GM19452 (cell line): Measurements from ENCODE around the gene RTP5.

Experiments
- ATAC-seq: cut with Tn5 transposase; IDR thresholded peaks from one replicate; pipeline ENCODE4 v1.9.1; 2021; ENCODE audit not compliant: unreplicated experiment

Gene RTP5

GRCh38 chr2:241843321-241844065 is 26.0 kb upstream of the RTP5 start:
- no peak for ATAC-seq

GRCh38 chr2:241844066-241844728 is 25.3 kb upstream of the RTP5 start:
- ATAC-seq = peak; percentile 71

GRCh38 chr2:241844831-241845578 is 24.5 kb upstream of the RTP5 start:
- ATAC-seq = no peak

- no peak for ATAC-seq
Observed at GRCh38 chr2:241846406-241846805, 23.1 kb upstream of the RTP5 start.

- ATAC-seq = no peak
Observed at GRCh38 chr2:241848761-241849615, 20.5 kb upstream of the RTP5 start.

GRCh38 chr2:241849616-241850543 is 19.6 kb upstream of the RTP5 start:
- ATAC-seq = no peak

- no peak for ATAC-seq
Observed at GRCh38 chr2:241850544-241851324, 18.8 kb upstream of the RTP5 start.

GRCh38 chr2:241851325-241852115 is 18.0 kb upstream of the RTP5 start:
- no peak for ATAC-seq

- ATAC-seq = no peak
Observed at GRCh38 chr2:241852116-241852980, 17.2 kb upstream of the RTP5 start.

- no peak for ATAC-seq
Observed at GRCh38 chr2:241852981-241853631, 16.4 kb upstream of the RTP5 start.

- no peak for ATAC-seq
Observed at GRCh38 chr2:241853651-241854341, 15.7 kb upstream of the RTP5 start.

- ATAC-seq = no peak
Observed at GRCh38 chr2:241854342-241855244, 14.9 kb upstream of the RTP5 start.

- ATAC-seq = no peak
Observed at GRCh38 chr2:241855245-241855887, 14.2 kb upstream of the RTP5 start.

- no peak for ATAC-seq
Observed at GRCh38 chr2:241855888-241856422, 13.6 kb upstream of the RTP5 start.
